ENCODE data around the gene FANCB. TPM values are rescaled to one million over a fixed set of nuclear protein-coding genes. Genes with fewer than 3 reads are reported as not detected.

Gene FANCB
- total and polyA plus RNA-seq, 2 donors (not counting 1 experiment from before 2014, with no cell fraction given) = 1.5 to 7.3 TPM

DNA sequence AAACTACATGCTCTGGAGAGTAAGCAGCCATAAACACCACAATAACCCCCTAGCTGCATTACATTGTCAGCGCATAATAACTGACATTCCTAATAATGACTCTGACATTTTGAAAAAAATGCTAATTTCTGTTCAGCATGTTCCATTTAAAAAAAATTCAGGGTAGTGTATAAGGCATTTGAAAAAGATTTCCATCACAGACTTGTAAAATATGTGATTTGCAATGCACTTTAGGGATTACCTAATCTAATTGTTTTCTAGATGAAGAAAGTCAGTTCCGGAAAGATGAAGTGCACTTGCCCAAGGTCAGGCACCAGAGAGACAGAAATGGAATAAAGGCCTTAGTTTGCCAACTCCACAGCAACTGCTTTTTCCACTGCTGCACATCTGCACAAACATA is 55.3 kb downstream of the FANCB start:
- TF ChIP-seq, protein P1, sequence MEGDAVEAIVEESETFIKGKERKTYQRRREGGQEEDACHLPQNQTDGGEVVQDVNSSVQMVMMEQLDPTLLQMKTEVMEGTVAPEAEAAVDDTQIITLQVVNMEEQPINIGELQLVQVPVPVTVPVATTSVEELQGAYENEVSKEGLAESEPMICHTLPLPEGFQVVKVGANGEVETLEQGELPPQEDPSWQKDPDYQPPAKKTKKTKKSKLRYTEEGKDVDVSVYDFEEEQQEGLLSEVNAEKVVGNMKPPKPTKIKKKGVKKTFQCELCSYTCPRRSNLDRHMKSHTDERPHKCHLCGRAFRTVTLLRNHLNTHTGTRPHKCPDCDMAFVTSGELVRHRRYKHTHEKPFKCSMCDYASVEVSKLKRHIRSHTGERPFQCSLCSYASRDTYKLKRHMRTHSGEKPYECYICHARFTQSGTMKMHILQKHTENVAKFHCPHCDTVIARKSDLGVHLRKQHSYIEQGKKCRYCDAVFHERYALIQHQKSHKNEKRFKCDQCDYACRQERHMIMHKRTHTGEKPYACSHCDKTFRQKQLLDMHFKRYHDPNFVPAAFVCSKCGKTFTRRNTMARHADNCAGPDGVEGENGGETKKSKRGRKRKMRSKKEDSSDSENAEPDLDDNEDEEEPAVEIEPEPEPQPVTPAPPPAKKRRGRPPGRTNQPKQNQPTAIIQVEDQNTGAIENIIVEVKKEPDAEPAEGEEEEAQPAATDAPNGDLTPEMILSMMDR (conservative IDR thresholded peaks at IDR 0.05 in 1 of 2, IDR thresholded peaks at IDR 0.05 in 1 of 2; ENCODE audit: low read depth in 1 of 2, low read length in 2 of 2) = no peak
- no peak for TF ChIP-seq EZH2 (IDR thresholded peaks at IDR 0.05; ENCODE audit: low read length, missing control alignments)
- Histone ChIP-seq H3K79me2 (ENCODE audit: control insufficient read depth, insufficient read depth, low read length) (no peaks in the 10 kb centered on the region), H3K4me1 (ENCODE audit: control insufficient read depth, extremely low read depth, insufficient read depth, low read length) (no peaks in the 10 kb centered on the region), H2AFZ (ENCODE audit: low read length) (no peak overlapping the region), H3K36me3 (ENCODE audit: control insufficient read depth, insufficient read depth, low read length) (no peaks in the 10 kb centered on the region), H3K4me3 (replicated peaks in 1 of 4; ENCODE audit: control extremely low read depth in 1 of 4, insufficient read depth in 1 of 4, low read depth in 3 of 4, low read length in 4 of 4) (no peak overlapping the region), H3K9ac (ENCODE audit: insufficient read depth, low read length) (no peak overlapping the region), H3K27ac (ENCODE audit: insufficient read depth, low read length) (no peak overlapping the region), H3K9me3 (ENCODE audit: control insufficient read depth, insufficient read depth, low read depth, low read length) (no peaks in the 10 kb centered on the region), H3K4me2 (ENCODE audit: extremely low read depth, insufficient read depth, low read length) (no peak overlapping the region), H3K27me3 (ENCODE audit: control insufficient read depth, insufficient read depth, low read length) (no peaks in the 10 kb centered on the region), H4K20me1 (ENCODE audit: control insufficient read depth, extremely low read depth, insufficient read depth, low read length) (no peaks in the 10 kb centered on the region)
- no peak for DNase-seq (ENCODE audit: low read depth in 2 of 2)

DNA sequence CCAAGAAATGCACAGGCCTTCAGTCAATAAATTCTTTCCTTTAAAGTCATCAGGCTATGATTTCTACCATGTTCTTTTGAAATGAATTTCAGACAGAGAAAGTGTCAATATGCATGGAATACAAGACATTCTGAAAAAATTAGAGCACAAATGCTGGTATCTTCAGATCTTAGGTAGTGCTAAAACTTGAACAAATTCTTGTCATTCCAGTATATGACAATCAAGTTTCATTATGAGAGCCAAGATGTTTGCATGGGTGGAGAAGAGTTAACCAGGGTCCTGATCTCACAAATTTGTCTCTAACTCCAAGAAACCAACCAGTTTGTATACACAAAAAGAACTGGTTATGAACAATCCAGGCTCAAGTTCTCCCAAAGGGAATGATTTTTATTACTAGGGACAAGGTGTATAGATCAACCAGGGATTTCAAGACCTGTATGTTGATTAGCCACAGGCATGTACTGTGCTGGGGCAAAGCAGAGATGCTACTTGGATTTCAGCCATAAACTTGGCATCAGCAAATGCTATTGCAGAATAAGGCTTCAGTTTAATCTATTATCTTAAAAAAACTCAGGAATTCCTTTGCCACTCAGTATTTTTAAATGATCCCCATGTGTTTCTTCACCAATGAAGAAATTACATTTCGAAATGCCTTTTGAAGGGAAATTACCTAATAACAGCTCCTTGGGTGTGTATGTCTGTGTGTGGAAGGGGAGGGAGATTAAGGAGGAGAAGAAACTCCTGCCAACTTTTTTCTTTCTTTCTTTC is 69.7 kb downstream of the FANCB start:
- no peaks in the 10 kb centered on the region for H3K27me3 ChIP-seq (ENCODE audit: control insufficient read depth, insufficient read depth, low read length)
- DNase-seq (ENCODE audit: low read depth in 2 of 2) = peak; percentile 6 to 8

DNA sequence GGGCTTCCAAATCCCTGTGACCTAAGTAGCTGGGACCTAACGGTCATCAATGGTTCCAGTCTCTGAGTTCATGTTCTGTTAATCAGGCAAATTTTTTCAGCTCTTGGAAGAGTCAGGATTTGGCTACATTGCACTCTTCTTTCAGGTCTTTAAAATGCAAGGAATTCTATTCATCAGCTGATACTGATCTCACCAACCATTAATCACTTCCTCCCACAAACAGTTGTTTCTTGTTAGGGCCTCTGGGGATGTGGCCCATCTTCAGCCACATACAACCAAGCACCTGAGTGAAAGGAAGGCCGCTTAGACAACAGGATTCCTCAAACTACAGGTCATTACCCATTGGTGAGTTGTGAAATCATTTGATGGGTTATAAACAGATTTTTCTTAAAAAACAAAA is 71.7 kb downstream of the FANCB start:
- H3K79me2 ChIP-seq (ENCODE audit: control insufficient read depth, insufficient read depth, low read length) = no peaks in the 10 kb centered on the region
- no peaks in the 10 kb centered on the region for H4K20me1 ChIP-seq (ENCODE audit: control insufficient read depth, extremely low read depth, insufficient read depth, low read length)
- no peak overlapping the region for H3K9ac ChIP-seq (ENCODE audit: insufficient read depth, low read length)
- no peak overlapping the region for H2AFZ ChIP-seq (ENCODE audit: low read length)
- peak in 1 of 2 donors; percentile 82 for DNase-seq (ENCODE audit: low read depth in 2 of 2)
- H3K4me1 ChIP-seq (ENCODE audit: control insufficient read depth, extremely low read depth, insufficient read depth, low read length) = no peaks in the 10 kb centered on the region
- H3K27me3 ChIP-seq (ENCODE audit: control insufficient read depth, insufficient read depth, low read length) = no peaks in the 10 kb centered on the region
- no peak overlapping the region for H3K27ac ChIP-seq (ENCODE audit: insufficient read depth, low read length)
- H3K36me3 ChIP-seq (ENCODE audit: control insufficient read depth, insufficient read depth, low read length) = no peaks in the 10 kb centered on the region
- TF ChIP-seq, protein P1 (conservative IDR thresholded peaks at IDR 0.05 in 1 of 2, IDR thresholded peaks at IDR 0.05 in 1 of 2; ENCODE audit: low read depth in 1 of 2, low read length in 2 of 2) = no peak
- TF ChIP-seq EZH2 (IDR thresholded peaks at IDR 0.05; ENCODE audit: low read length, missing control alignments) = no peak
- H3K4me3 ChIP-seq (replicated peaks in 1 of 4; ENCODE audit: control extremely low read depth in 1 of 4, insufficient read depth in 1 of 4, low read depth in 3 of 4, low read length in 4 of 4) = no peak overlapping the region
- no peaks in the 10 kb centered on the region for H3K9me3 ChIP-seq (ENCODE audit: control insufficient read depth, insufficient read depth, low read depth, low read length)
- H3K4me2 ChIP-seq (ENCODE audit: extremely low read depth, insufficient read depth, low read length) = no peak overlapping the region

More for the DNA sequence above, 69.7 kb downstream of the FANCB start:
- H3K9ac ChIP-seq (ENCODE audit: insufficient read depth, low read length) = no peak overlapping the region
- no peak overlapping the region for H3K4me2 ChIP-seq (ENCODE audit: extremely low read depth, insufficient read depth, low read length)
- H3K36me3 ChIP-seq (ENCODE audit: control insufficient read depth, insufficient read depth, low read length) = no peaks in the 10 kb centered on the region
- H3K4me3 ChIP-seq (replicated peaks in 1 of 4; ENCODE audit: control extremely low read depth in 1 of 4, insufficient read depth in 1 of 4, low read depth in 3 of 4, low read length in 4 of 4) = no peak overlapping the region
- H3K9me3 ChIP-seq (ENCODE audit: control insufficient read depth, insufficient read depth, low read depth, low read length) = no peaks in the 10 kb centered on the region
- no peaks in the 10 kb centered on the region for H3K79me2 ChIP-seq (ENCODE audit: control insufficient read depth, insufficient read depth, low read length)
- H2AFZ ChIP-seq (ENCODE audit: low read length) = no peak overlapping the region
- TF ChIP-seq EZH2 (IDR thresholded peaks at IDR 0.05; ENCODE audit: low read length, missing control alignments) = no peak
- TF ChIP-seq, protein P1 (conservative IDR thresholded peaks at IDR 0.05 in 1 of 2, IDR thresholded peaks at IDR 0.05 in 1 of 2; ENCODE audit: low read depth in 1 of 2, low read length in 2 of 2) = no peak
- no peaks in the 10 kb centered on the region for H4K20me1 ChIP-seq (ENCODE audit: control insufficient read depth, extremely low read depth, insufficient read depth, low read length)
- H3K27ac ChIP-seq (ENCODE audit: insufficient read depth, low read length) = no peak overlapping the region
- no peaks in the 10 kb centered on the region for H3K4me1 ChIP-seq (ENCODE audit: control insufficient read depth, extremely low read depth, insufficient read depth, low read length)
